Stromal cell of bone marrow (primary cell): Measurements from ENCODE around the gene KLF9.

ENCODE experiments used
- DNase-seq: peaks from one replicate; pipeline ENCODE4 v3.0.0-alpha.2; 2012; ENCODE audit warnings: low read depth

Gene KLF9

DNA sequence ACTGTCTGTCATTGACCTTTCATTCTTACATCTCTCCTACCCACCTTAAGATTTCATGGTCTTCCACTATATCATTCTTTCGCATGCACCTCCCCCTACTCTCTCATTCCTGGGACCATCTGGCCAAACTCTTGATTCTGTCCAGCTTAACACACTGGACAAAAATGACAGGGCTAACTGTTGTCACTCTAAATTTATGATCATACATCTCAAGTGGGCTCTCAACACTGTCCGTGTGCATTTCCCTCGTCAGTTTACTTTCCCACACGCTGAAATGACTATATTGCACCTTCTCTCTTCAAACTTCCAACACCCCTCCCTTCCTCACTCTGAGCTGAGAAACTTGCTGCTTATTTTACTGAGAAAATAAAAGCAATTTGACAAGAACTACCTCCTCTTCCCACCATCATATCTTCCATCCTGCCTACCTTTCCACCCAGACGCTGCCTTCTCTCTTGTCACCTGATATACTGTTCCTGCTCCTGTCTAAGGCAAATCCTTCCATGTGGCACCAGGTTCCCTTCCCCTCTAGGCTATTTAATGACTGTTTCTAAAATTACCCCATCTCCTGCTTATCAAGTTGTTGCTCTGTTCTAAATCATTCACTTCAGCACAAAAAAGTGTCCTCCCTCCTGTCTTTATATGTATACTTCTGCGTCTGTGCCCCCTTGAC, 8.1 kb upstream of the KLF9 start:
- DNase-seq, result no peak

- no peak for DNase-seq
Measured at GRCh38 chr9:70421272-70422180, 7.1 kb upstream of the KLF9 start.

GRCh38 chr9:70420441-70421271, 6.2 kb upstream of the KLF9 start:
- peak; percentile 83 for DNase-seq

DNA sequence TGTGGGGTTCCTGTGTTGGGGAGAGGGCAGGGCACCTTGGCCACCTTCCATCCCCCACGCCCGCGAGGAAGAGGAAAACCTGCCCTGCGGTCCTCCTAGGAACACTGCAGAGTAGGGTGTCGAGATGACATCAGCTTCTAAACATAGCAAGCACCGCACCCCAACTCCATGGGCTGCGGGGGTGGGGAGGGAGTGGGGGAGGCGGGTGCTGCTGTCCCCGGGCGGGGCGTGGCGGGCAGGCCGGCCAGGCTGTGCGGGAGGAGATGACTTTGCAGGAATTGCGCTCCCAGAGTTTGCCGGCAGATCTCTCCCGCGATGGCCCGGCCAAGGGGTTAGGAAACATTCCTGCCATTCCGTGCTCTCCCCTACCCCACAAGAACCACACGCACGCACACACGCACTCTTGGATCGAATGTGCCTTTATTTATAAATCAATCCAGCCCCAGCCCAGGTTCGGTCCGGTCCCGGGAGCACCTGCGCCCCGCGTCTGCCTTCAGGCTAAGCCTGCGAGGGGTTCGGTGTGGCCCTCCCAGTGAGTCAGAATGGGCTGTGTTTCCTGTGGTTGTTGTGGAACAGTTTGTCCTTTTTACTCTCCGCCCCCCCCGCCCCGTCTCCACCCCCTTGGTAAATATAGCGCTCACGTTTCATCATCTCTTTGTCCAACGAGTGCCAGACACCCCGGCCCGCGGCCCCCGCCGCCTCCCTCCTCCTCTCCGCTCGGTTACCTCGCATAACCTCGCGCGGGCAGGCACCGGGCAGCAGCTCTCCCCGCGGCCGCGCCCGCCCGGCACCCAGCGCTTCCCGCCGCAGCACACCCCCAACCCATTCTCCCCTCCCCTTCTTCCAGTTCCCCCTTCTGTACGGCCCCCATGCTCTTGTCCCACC, 5.3 kb upstream of the KLF9 start:
- DNase-seq, result peak; percentile 97

DNA sequence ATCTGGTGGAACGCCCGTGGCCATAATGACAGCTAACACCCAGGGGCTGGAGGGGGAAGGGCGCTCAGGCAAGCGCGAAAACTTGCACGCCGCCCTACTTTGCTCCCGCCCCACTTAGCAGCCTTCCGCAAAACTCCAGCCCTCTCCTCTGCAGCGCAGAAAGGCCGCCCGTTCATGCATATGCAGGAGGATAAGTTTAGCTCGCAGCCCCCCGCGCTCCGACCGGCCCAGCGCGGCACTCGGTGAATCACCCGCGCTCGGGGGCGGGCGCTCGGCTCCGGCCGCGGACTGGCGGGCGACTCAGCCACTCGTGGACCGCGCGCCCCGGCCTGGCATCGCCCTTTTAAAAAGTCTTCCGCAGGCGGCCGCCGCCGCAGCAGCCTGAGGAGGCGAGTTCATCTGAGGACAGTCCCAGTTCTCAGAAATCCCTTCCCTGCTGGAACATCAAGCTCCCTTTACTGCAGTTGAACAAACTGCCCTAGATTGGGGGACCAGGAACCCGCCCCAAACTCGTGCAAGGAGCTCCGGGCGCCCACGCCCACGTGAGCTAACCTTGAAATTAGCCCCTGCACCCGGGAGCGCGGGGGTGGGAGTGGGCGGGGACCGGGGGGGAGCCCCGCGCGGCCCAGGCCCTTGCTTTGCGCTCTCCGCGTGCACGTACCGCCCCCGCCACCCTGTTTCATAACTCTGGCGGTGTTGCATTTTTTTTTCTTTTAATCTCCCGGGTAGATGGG, 4.5 kb upstream of the KLF9 start:
- peak; percentile 96 for DNase-seq

DNA sequence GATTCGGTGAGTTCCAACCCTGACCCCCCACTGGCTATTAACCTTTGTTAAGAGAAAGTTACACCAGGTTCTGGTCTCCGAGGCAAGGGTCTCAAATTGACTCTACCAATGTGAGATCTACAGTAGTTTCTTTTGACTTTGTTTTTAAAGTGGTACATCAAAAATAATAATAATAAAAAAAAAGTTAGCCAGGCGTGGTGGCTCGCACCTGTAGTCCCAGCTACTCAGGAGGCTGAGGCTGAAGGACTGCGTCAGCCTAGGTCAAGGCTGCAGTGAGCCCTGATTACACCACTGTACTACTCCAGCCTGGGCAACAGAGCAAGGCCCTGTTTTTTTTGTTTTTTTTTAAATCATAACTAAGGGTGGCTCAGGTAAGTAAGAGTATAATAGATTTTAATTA, 1.0 kb upstream of the KLF9 start:
- no peak for DNase-seq

- no peak for DNase-seq
Measured at GRCh38 chr9:70415041-70415440, 584 bp upstream of the KLF9 start.

- no peak for DNase-seq
Measured at GRCh38 chr9:70413464-70413798, 1.0 kb downstream of the KLF9 start.

GRCh38 chr9:70412832-70413463, 1.5 kb downstream of the KLF9 start:
- DNase-seq, result peak; percentile 58

DNA sequence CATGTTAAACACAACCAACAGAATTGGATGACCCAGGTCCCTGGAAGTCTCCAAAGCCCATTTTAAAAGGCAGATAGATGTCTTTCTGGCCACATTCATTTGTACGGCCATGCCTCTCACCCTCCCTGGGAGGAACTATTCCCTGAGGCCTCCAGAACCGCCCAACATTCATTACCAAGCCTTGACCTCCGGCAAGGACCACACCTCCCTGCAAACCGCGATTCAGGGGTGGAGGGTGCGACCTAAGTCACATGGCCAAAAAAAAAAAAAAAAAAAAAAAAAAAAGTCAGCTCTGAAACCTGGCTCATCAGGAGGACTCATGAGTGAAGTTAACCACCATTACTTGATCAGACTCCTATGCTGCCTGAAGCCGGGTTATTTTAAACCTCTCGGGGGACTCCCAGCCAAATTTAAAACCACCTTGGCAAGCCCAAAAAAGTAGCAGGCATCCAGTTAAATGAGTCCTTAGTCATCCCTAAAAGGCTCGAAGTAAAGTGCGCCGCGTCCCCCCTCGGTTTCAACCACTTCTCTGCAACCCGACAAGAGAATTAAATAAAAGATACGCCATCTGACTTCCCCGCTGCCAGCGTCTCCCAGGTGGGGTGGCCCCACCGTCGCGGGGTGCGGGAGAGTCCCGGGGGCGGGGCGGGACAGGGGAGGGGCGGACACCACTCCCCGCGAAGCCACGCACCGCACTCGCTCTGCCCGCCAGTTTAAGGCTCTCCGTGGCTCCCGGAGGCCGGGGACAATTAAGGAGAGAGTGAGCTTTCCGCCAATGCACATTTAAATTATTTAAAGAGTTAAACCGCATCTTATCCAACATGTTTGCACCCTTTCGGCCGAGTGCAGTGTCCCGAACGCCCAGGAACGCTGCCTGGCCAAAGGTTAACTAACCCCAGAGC, 2.3 kb downstream of the KLF9 start:
- peak; percentile 86 for DNase-seq

GRCh38 chr9:70411121-70411929, 3.1 kb downstream of the KLF9 start:
- peak; percentile 71 for DNase-seq

- peak; percentile 37 for DNase-seq
Measured at GRCh38 chr9:70410368-70410767, 4.1 kb downstream of the KLF9 start.

DNA sequence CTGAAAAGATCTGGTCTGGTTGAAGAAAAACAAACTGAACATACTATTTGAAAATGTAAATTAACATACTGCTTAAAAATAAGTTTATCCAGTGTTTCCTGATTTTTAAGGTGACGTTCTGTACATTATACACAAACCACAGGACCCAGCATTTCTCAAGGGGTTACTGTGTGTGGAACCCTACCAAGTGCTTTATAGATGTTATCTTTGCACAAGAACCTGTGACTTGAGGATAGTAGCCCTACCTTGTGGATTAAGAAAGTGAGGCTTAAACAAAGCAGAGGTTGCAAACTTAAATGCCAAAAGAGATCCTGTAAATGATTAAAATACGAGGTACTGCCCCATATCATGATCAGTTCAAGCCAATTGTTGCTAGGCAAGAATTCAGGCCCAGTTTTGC, 4.7 kb downstream of the KLF9 start:
- no peak for DNase-seq

GRCh38 chr9:70409280-70409679, 5.2 kb downstream of the KLF9 start:
- no peak for DNase-seq

- DNase-seq, result no peak
Measured at GRCh38 chr9:70408393-70409040, 5.9 kb downstream of the KLF9 start.

DNA sequence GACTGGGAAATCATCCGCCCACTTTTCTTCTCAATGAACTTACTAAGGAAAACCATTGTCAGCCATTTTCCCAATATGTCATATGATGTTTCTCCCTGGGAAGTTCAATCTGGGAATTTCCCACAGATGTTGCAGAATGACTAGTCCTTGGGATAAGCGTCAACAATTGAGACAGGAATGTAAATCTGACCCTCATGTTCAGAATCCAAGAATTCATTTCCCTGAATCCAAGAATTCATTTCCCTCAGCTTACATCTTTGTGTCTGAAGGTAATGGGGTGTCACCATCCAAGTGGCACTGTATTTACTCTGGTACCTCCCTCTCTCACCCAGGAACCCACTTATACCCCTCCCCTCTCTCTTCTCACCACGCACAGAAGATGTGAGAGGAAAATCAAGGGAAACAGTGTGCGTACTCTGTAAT, 7.4 kb downstream of the KLF9 start:
- DNase-seq, result peak; percentile 87

DNA sequence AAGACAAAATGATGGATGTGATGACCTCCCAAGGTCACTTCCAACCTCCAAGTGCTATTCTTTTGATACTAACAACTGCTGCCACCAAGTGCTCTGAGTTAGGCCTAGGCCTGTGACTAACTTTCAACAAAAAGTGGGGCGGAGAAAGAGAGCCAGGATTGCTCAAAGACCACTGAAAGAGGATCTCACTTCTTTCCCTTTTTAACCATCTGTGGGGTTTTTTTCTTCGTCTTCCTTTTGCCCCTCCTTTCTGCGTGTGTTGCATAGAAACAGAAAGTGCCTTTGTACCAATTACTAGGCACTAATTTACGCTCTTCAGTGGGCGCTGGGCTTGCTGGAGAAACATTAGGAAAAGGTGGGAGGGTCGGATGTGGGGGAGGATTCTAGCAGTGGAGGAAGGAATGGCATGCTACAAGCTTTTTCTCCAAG, 8.0 kb downstream of the KLF9 start:
- peak; percentile 29 for DNase-seq
